ENCODE measurements around the gene ECM1.

The ECM1 gene

DNA sequence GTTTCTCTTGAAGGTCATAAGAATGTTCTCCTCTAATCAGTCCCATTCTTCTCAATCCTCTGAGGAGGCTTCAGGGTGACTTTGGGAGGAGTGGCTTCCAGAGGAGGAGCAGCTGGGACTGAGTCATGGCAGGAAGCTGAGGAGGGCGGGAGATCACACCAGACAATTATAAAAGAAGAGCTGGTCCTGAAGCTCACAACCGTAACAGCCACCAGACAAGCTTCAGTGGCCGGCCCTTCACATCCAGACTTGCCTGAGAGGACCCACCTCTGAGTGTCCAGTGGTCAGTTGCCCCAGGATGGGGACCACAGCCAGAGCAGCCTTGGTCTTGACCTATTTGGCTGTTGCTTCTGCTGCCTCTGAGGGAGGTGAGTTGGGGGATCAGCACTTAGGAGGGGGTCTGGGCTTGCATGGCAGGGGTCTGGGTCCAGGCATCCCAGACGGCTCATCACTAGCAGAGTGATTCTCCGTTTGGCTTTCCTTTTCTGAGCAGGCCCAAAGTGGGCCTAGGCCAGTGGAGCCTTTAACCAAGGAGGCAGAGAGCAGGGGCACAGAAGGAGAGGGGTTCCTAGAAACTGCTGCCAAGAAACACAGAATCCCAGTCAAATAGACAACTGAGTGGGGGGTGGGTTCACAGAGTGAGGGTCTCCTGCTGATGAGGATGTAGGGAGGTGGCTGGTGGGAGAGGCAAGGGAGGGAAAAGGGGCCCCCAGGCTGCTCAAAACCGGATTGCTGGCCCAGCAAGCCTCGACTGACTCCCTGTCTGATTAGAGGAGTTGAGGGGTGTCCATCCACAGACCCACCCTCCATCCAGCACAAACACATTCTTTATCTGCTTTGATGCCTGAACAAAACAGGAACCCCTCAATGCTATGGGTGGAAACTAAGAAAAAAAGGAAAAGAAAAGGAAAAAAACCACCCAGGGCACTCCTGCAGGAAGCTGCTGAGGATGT, at the start of gene ECM1:
ECM1 (plus strand) TSS at position 198 of the 953 bp plus-strand sequence; CDS start at position 299, 101 bp downstream.
- no peak for DNase-seq (ENCODE audit: low read depth)

DNA sequence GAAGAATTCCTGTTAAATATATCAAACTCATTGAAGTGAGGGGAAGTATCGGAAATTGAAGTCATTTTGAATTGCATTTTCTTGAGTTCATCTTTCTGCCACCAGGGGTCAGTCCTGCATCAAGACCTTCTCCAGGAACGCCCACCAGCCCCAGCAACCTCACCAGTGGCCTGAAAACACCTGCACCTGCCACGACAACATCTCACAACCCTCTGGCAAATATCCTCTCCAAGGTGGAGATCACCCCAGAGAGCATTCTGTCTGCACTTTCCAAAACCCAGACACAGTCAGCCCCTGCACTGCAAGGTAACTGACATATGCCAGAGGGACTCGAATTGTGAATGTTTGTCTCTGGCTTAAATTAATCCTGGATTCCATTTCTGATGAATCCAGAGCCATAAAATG, 43.5 kb upstream of the ECM1 start:
- peak; percentile 60 for DNase-seq (ENCODE audit: low read depth)

DNA sequence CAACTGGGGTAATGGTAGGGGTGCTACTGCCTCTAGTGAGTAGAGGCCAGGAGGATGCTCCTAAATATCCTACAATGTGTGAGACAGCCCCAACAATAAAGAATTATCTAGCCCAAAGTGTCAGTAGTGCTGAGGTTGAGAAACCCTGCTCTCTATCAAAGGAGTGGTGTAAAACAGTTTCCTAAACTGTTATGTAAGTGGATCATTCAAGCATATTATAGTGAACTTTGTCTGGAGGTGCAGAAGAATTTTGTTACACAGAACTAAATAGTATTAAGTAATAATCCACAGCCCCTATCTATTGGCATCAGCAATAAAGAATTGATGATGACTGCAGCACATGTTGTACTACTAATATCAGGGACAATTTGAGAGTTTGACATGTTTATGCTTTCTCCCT, 40.9 kb upstream of the ECM1 start:
- DNase-seq (ENCODE audit: low read depth), result no peak

DNA sequence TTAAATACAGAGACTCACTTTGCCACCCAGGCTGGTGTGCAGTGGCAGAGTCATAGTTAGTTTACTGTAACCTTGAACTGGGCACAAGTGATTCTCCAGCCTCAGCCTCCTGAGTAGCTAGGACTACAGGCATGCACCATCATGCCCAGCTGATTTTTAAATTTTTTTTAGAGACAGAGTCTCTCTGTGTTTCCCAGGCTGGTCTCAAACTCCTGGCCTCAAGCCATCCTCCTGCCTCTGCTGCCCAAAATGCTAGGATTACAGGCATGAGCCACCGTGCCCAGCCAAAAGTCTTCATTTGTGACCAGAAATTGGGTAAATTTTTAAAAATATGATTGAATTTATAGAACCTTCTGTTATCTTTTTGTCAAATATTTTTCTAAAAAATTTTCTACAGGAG, 38.6 kb upstream of the ECM1 start:
- no peak for DNase-seq (ENCODE audit: low read depth)

DNA sequence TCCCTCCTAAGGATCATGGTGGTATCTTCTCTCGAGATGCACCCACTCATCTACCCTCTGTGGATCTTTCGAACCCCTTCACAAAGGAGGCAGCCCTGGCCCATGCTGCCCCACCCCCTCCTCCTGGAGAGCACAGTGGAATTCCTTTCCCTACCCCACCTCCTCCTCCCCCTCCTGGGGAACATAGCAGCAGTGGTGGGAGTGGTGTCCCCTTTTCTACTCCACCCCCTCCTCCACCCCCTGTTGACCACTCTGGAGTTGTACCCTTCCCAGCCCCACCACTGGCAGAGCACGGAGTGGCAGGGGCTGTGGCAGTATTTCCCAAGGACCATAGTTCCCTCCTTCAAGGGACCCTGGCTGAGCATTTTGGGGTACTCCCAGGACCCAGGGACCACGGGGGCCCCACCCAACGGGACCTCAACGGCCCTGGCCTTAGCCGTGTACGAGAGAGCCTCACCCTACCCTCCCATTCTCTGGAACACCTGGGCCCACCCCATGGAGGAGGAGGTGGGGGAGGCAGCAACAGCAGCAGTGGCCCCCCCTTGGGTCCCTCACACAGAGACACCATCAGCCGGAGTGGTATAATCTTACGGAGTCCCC, 35.2 kb upstream of the ECM1 start:
- DNase-seq (ENCODE audit: low read depth), result no peak

DNA sequence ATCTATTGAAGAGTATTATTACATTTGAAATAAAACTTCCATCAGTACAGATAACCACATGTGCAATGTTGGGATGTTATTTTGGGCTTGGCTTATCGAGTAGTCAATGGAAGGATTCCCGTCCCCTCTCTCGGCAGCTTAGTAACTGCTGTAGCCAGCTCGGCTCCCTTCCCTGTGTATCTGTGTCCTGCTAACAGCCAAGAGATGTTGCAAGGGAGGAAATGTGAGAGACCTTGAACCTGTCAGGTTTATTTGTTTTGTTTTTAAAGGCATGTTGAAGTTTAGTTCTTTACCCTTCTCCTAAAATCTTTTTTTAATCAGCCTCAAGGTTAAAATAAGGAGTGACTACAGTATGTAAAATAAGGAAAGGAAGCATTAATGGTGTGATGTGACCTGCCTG, 34.2 kb upstream of the ECM1 start:
- DNase-seq (ENCODE audit: low read depth), result no peak

DNA sequence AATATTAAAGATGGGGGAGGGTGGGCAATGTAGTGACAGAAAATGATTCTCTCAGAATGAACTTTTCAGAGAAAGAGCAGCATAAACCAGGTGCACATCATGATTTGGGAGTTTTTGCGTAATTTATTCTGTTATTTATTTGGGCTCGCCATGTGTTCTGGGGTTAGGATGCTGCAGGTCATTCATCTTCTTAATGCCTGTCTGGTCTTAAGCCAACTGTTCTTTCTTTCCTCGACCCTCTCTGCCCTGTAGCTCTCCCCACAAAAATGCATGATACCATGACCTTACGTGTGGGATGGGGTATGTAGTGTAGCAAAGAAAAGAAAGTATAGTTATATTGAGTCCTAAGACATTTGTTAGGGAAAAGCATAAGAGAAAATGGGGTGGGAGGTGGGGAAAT, 33.0 kb upstream of the ECM1 start:
- no peak for DNase-seq (ENCODE audit: low read depth)

DNA sequence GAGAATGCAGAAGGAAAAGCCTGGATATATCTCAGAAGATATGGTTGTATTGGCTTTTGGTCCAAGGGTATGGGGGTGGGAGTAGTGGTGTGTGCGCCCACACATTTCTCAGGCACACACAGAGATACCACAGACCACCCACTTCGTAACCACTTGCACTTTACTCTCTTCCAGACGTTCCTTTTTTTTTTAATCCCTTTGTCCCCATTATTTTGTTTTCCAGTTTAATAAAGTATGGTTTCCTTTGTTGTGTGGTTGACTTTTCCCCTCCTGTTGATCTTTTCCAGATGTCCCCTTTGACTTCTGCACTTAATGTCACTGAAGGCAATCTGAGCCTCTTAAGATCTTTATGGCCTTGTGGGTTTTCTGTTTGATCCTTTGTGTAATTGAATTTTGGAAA, 31.2 kb upstream of the ECM1 start:
- no peak for DNase-seq (ENCODE audit: low read depth)

DNA sequence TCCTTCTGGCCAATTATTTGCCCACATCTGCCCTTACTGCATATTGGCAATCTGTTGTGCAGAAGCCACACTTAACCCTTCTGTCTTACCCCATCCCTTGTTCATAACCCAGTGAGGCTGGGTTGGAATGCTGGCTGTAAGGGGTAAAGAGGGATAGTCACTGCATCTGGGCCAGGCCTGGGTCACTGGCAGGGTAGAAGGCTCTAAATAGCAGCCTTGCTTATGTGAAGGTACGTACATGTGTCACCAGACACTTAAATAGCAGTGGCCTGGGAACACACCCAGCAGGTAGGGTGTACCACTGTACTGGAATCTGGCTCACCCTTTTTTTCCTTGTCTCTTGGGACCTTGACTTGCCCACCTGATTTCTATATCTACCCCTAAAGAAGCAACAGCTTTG, 30.6 kb upstream of the ECM1 start:
- no peak for DNase-seq (ENCODE audit: low read depth)

DNA sequence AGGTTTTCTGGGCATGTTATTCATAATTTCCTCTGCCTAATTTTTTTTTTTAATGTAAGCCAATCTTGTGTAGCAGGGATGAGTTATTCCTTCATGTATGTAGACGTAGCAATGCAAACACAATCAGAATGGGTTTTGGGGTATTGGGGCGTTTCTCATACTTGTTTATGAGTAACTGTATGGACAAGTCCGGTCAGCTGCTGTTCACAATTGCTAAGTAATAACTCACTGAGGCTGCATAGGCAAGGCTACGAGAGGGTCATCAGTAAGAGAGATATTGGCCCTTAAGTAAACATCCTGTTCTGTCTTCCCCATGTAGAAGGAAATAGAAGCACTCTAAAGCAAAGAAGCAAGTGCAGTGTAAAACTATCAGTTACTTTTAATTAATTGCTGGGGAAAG, 30.2 kb upstream of the ECM1 start:
- DNase-seq (ENCODE audit: low read depth), result no peak

DNA sequence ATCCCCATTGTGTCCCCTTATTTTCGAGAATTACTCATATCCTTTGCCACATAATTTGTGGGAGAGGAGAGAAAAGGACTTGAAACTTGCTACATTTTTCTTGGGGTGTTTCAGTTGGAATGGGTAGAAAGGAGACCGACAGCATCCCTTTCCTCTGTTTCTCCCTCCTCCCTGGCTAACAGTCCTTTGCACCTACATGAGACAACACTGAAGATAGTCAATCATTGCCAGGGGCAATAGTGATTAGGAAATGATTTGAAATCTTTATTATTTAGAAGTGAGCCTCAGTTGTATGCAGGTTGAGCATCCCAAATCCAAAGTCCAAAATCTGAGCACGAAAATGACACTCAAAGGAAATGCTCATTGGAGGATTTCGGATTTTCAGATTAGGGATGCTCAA, 28.5 kb upstream of the ECM1 start:
- no peak for DNase-seq (ENCODE audit: low read depth)

DNA sequence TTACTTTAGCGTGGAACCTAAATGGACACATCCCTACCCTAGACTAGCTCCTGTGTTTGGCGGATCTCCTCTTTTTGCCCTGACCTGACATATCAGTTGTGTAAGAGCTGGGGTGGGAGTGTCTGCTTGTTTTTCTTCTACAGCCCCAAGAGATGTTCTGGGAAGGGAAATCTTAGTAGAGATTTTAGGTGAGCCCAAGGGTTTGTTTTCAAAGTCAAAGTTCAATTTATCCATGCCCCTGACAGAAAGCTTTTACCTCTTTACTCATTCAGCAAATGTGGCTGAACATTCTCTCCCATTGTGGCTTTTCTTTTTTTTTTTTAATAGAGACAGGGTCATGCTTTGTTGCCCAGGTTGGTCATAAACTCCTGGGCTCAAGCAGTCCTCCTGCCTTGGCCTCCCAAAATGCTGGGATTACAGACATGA, 28.0 kb upstream of the ECM1 start:
- DNase-seq (ENCODE audit: low read depth), result no peak

DNA sequence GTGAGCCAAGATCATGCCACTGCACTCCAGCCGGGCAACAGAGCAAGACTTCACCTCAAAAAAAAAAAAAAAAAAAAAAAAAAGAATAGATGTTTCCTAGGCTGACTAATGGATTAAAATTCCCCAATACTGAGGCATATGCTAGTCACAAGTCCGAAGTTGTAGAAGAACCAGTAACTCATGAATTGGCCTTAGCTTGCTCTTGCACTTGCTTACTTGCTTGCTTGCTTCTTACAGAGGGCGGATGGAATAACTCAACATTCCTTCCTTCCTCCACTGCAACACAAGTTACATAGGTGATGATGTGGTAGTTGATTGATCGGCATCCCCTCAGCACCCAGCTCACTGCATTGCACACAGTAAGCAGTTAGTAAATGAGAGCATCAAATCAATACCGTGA, 23.5 kb upstream of the ECM1 start:
- DNase-seq (ENCODE audit: low read depth), result no peak

DNA sequence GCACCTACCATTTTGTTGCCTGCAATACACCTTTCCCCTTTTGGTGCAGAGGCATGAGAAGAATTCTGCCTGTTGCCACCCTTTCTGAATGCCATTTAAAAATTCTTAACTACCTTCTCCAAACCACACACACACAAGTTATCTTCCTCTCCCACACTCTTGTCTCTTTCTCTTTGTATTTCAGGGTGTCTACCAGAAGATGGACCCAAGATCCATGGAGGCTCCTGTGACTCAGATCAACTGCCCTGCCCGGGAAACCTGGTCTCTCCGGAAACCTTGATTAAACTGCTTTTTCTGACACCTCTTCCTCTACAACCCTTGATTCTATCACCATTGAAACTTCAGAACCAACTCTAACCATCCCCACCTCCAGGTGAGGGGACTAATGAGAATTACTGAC, 23.0 kb upstream of the ECM1 start:
- no peak for DNase-seq (ENCODE audit: low read depth)

DNA sequence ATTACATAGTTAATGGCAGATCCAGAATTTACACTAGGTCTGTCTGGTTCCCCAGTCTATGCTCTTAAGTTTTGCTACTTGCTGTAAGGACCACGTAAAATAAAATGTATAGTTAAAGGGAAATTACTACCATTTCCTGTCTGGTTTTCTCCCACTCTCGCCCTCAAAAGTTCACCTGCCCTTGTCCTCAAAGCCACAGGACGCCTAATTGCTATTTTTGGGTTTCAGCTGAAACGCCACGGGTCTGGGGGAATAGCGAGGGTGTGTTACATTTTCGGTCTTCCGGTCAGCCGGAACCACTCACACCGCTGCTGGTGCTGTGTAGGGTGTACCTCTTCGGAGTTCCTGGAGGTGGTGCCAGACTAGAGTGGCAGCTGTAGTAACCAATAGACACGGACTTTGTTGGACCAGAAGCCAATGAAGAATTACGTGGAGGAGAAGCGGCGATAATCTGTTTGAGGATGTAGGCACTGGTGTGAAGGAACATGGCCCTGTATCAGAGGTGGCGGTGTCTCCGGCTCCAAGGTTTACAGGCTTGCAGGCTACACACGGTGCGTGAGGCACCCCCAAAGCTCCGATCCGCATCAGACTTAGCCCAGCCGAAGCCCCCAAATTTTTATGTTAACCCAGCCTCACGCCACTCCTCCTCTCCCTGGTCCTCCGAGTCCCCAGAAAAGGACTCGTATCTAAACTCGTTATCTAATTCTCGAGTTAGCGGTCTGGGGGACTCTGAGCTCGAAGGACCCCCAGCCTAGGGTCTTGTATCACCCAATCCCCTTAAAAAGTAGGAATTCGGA, 20.7 kb upstream of the ECM1 start, which contains the start of gene TARS2:
TARS2 (plus strand) TSS at position 454 of the 797 bp plus-strand sequence; CDS start at position 486, 32 bp downstream.
- peak; percentile 92 for DNase-seq (ENCODE audit: low read depth)

DNA sequence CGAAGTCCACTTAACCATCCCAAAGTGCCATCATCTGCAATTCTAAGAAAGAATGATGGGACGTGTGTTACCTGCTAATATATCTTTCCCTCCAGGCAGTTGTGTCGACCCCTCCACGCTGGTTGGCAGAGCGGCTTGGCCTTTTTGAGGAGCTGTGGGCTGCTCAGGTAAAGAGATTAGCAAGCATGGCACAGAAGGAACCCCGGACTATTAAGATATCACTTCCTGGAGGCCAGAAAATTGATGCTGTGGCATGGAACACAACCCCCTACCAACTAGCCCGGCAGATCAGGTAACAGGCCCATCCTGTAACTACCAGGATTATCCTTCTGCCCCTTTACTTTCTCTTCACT, 20.2 kb upstream of the ECM1 start:
- no peak for DNase-seq (ENCODE audit: low read depth)

DNA sequence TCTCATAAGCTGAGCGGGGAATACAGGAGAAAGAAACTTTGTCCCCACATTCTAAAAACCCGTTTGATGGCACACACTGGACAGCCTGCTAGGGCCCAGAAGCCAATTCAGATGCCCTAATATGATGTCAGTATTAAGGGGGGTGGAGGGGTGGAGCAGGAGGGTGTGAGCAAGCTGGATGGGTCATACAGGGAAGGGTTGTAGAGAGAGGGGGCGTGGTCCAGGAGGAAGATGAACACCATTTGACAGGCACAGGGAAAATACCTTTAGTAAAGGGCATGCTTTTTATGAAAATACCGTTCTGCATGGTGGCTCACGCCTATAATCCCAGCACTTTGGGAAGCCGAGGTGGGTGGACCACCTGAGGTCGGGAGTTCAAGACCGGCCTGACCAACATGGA, 14.7 kb upstream of the ECM1 start:
- DNase-seq (ENCODE audit: low read depth), result no peak

DNA sequence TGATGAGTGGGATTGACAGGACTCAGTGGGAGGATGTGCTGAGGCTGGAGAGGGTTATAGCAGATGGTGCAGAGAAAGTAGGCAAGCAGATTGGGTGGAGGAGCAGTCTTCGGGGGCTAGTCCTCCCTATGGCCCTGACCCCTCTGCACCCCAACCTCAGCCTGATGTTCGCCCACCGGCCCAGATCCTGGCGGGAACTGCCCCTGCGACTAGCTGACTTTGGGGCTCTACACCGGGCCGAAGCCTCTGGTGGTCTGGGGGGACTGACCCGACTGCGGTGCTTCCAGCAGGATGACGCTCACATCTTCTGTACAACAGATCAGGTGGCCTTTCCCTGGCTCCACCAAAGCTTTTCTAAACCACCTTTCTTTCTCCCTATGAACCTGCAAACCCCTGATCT, 9.6 kb upstream of the ECM1 start:
- no peak for DNase-seq (ENCODE audit: low read depth)

DNA sequence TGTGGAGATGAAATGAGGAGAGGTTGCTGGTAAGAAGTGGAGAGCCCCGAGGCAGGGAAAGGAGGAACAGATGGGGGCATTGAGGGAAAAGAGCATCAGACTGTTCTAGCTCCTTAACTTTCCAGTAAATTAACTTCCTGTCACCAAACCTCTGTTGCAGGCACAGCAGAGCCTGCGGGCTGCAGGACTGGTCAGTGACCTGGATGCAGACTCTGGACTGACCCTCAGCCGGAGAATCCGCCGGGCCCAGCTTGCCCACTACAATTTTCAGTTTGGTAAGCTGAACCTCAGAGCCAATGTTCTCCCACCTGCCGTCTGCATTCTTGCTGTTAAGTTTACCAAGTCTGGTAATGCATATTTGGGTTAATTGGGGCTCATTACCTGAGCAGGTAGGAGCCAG, 2.5 kb upstream of the ECM1 start:
- DNase-seq (ENCODE audit: low read depth), result no peak

DNA sequence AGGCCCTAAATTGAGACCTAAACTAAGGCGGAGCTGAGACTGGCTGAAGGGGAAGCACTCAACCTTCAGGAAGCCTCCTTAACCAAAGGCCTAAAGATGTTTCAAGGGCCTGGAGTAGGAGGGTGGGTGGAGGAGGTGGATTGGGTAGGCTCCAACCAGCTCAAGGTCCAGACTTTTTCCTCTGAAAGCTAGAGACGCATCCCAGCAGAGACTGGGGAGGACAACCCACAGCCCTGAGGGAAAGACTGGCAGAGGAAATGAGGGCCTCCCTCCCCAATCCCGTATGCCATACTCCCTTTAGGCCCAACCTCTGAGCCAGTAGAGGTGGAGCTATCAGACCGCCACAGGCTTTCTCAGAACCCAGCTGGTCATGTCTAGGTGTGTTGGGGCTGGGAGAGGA, 1.1 kb downstream of the ECM1 start:
- no peak for DNase-seq (ENCODE audit: low read depth)

DNA sequence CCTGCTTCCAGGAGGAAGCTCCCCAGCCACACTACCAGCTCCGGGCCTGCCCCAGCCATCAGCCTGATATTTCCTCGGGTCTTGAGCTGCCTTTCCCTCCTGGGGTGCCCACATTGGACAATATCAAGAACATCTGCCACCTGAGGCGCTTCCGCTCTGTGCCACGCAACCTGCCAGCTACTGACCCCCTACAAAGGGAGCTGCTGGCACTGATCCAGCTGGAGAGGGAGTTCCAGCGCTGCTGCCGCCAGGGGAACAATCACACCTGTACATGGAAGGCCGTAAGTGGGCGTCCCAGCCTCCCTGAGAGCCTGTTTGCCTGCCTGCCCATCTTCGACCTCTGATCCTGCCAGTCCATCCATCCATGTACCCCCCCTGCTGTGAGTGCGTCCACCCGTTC, 3.6 kb downstream of the ECM1 start:
- DNase-seq (ENCODE audit: low read depth), result no peak

DNA sequence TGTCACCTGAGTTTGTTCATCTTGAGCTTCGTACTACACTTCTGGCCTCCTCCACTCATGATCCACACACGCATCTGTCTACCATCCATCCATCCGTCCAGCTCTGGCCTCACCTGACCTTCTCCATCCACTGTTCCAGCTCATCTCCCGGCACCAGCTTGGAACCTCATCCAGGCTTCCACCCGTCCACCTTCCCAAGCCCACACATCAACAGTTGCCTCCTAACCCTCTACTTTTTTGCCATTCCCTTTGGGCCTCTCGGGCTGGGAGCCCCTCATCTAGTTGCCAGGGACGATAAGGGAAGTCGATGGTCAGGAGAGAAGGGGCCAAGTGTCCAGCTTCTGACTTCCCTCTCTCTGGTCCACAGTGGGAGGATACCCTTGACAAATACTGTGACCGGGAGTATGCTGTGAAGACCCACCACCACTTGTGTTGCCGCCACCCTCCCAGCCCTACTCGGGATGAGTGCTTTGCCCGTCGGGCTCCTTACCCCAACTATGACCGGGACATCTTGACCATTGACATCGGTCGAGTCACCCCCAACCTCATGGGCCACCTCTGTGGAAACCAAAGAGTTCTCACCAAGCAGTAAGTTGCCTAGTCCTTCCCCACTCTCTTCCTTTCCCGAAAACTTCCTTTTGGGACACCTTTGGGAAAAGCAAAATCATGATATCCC, 4.2 kb downstream of the ECM1 start:
- DNase-seq (ENCODE audit: low read depth), result no peak
